ENCODE results near the gene RTN4R.
"Not testable (repeated sequence)": the region's sequence is repeated elsewhere in the genome, so short reads cannot be mapped to it uniquely, and the experiment has no call there.

Gene RTN4R

GRCh38 chr22:20271114-20271994 lies 3.2 kb upstream of the RTN4R start:
- DNase-seq (ENCODE audit: low read depth), result no peak

DNA sequence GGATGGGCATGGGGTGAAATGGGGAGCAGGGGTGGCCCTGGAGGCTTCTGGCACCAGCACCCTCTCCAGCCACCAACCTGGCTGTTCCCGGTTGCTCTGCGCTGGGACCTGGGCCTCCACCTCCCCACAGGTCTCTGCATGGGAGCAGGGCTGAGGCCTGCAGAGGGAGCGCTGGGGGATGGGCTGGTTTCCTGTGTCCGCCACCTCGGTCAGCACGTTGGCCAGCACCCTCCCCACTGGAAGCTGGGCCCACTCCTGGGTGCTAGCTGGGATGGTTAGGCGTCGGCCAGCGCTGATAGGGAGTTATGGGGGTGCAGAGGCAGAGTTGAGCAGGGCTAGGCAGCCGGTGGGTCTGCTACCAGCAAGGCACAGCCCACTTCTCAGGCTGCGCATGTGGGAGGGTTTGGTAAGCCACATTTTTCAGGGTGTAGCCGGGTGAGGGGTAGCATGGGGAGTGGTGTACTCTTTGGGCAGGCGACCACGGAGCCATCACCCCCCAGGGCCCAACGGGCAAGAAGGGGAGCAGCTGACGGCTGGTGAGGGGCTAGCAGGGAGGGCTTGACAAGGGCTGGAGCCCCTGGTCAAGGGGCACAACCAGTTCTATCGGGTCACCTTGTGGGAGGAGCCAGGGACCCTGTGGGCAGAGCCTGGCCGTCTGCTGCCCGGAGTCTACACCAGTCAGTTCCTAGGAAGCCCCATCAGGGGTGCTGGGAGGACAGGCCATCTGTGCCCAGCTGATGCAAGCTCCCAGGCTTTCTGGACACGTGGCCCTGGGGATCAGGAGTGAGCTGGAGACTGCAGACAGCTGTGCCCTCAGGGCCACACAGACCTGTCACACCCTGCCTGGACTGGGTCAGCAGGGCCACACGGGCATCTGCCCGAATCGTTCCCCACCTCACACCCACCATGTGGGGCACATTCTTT lies 2.3 kb upstream of the RTN4R start:
- not testable (repeated sequence) for DNase-seq (ENCODE audit: low read depth)

- not testable (repeated sequence) for DNase-seq (ENCODE audit: low read depth)
Measured at GRCh38 chr22:20269673-20270072, 1.6 kb upstream of the RTN4R start.

DNA sequence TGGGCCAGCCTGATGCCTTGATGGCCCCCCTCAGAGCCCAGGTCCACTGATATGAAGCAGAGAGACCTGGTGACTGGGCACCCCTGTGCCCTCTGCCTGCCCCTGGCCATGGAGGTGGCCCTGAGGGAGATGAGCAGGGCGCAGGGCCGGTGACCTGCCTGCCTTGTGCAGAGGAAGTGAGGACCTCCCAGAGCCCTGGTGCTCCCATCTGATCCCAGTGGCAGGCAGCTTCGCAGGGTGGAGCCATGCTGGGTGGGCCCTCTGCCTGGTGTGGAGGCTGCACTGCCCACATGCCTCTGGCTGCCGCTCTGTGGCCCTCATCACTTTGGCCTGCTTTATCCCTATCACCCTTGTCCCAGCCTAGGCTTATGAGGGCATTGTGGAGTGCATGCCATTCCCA lies 1.1 kb upstream of the RTN4R start:
- DNase-seq (ENCODE audit: low read depth), result not testable (repeated sequence)

DNA sequence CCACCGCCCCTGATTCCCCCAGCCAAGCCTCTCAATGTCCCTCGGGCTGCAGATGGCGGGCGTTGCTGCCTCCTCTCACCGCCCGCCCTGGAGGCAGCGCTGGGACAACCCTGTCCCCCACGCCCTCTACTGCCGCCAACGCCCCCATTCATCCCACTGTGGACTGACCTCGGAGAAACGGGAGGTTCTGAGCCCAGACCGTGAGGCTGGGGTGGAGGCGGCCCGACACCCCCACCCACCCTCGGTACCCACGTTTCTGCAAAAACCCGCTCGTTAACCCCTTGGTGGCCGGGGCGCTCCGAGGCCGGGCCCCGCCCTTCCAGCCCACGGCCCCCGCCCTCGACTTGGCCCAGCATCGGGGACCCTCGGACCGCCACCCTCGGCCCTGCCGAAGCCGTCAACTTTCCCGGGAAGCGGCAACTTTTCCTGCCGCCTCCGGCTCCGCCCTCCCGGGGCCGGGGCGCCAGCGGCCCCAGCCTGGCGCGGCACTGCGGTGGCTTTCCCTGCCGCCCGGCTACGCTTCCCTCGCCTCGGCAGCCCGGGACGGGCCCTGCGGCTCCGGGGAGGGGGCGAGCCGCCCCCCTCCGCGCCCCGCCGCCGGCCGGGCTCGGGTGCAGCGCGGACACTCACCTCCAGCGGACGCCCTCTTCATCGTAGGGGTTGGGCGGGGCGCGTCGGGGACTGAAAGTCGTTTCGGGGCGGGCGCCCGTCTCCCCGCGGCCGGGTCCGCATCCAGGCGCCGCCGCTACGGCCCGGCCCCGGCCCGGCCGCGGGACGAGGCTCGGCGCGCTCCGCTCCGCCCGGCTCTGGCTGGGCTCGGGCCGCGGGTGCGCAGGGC lies 458 bp downstream of the RTN4R start:
- DNase-seq (ENCODE audit: low read depth), result no peak

- not testable (repeated sequence) for DNase-seq (ENCODE audit: low read depth)
Measured at GRCh38 chr22:20266667-20267440, 1.3 kb downstream of the RTN4R start.

DNA sequence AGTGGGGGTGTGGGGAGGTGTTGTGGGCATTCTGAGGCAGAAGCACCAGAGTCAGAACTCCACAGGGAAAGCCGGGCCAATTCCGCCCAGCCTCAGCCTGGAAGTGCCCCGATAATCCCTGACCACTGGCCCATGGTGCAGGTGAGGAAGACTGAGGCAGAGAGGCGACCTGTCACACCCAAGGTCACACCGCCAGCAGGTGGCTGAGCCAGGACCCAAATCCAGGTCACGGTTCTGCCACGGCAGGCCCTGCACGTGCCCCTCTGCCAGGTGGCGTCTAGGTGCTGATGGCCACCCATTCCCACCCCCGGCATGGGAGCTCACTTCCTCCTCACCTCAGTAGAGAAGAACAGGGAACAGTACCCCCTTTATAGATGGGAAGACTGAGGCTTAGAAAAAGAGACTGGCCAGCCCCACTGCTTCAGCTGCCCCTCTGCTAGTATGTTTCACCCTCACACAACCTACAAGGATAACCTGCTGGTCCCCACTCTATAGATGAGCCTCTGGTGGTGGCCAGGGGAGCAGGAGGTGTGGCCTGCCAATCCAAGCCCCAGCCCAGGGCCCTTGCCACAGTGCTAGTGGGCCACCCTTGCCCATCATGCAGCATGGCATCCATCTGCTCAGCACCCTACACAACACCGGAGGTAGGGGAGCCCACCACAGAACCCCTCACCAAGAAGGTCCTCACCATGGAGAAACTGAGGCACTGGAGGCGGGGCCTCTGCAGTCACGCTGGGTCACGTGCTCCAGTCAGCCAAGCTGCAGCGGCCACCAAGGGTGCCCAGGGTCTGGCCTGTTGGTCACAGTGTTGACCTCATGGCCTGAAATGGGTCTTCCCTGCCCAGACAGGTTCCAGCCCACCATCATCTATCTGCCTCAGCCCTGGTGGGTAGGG lies 2.1 kb downstream of the RTN4R start:
- DNase-seq (ENCODE audit: low read depth), result not testable (repeated sequence)

GRCh38 chr22:20264614-20265452 lies 3.3 kb downstream of the RTN4R start:
- no peak for DNase-seq (ENCODE audit: low read depth)

DNA sequence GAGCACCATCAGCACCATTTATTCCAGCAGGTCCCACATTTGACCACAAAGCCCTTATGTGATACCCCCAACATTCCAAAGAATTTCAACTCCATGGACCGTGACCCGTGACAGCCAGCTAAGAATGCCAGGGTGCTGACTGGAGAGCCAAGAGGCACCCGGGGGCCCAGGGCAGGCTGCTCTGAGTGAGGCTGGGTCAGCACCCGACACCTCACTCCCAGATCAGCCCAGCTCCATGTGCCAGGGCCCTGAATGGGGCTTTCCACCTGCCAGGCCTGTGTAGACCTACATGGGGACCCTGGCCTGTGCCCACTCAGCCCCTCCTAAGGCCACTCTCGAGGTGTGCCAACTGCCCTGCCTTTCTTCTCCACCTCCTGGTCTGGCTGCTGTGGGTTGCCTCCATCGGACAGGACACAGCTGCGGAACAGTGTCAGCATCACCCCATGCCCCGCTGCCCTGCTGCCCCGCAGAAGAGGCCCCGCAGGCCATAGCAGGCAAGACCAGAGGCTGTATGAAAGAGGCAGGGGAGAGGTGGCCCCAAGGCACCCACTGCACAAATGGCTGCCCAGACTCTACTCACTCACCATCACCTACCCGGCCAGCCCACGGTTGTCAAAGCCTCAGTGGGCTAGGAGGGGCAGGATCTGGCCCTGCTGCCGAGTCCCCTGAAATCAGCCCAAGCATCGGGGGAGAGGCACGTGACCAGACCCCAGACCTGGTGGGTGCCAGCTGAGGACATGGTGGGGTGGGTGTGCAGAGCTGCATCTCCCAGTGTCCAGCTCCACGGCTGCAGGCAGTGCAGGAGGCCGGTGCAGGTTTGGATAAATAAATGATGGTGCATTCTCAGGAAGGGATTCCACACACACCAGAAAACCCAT lies 4.5 kb downstream of the RTN4R start:
- not testable (repeated sequence) for DNase-seq (ENCODE audit: low read depth)

- DNase-seq (ENCODE audit: low read depth), result no peak
Measured at GRCh38 chr22:20262582-20263147, 5.5 kb downstream of the RTN4R start.

- DNase-seq (ENCODE audit: low read depth), result no peak
Measured at GRCh38 chr22:20261848-20262581, 6.1 kb downstream of the RTN4R start.

- DNase-seq (ENCODE audit: low read depth), result no peak
Measured at GRCh38 chr22:20260071-20260765, 7.9 kb downstream of the RTN4R start.

GRCh38 chr22:20259327-20259688 lies 8.8 kb downstream of the RTN4R start:
- no peak for DNase-seq (ENCODE audit: low read depth)

- no peak for DNase-seq (ENCODE audit: low read depth)
Measured at GRCh38 chr22:20258584-20259326, 9.4 kb downstream of the RTN4R start.

- no peak for DNase-seq (ENCODE audit: low read depth)
Measured at GRCh38 chr22:20258021-20258299, 10.2 kb downstream of the RTN4R start.

All from stimulated activated CD8-positive, alpha-beta memory T cell treated with anti-CD3 and anti-CD28 coated beads, Interleukin-4, amount 100 ng/mL, for 24 hours (primary cell).